Activated naive CD4-positive, alpha-beta T cell treated with anti-CD3 and anti-CD28 coated beads for 36 hours (primary cell): Measurements from ENCODE around the gene FMO1. TPM values are rescaled to one million over a fixed set of nuclear protein-coding genes. Genes with fewer than 3 reads are reported as not detected.

Source experiments
- total RNA-seq, 2 experiments: library from RNA; stranded (reverse); gene quantifications; one replicate each; pipeline ENCODE4 v1.2.3, GENCODE V29; 2021

The FMO1 gene
- total RNA-seq, 2 experiments from 2014 or later = not detected

Other genes with a start within 250 kb of the FMO1 start
- not detected for gene FMO3, start 157.6 kb upstream of the FMO1 start, total RNA-seq
- not detected for gene FMO2, start 63.2 kb upstream of the FMO1 start, total RNA-seq
- 1 to 10 TPM; 2.0 to 2.1 TPM for gene FMO4, start 65.7 kb downstream of the FMO1 start, total RNA-seq
- 100 to 1,000 TPM; 199 to 206 TPM for gene PRRC2C, start 237.0 kb downstream of the FMO1 start, total RNA-seq